HG03108 (cell line): Measurements from ENCODE around the gene CD96.
"Not testable (repeated sequence)": the region's sequence is repeated elsewhere in the genome, so short reads cannot be mapped to it uniquely, and the experiment has no call there.

ENCODE experiments used
- ATAC-seq: cut with Tn5 transposase; IDR thresholded peaks from one replicate; pipeline ENCODE4 v1.9.1; 2021; ENCODE audit warnings: moderate library complexity; ENCODE audit not compliant: unreplicated experiment

Gene CD96

GRCh38 chr3:111668888-111669488, 127.0 kb downstream of the CD96 start:
- ATAC-seq = peak; percentile 30

GRCh38 chr3:111669926-111670630, 128.1 kb downstream of the CD96 start:
- no peak for ATAC-seq

GRCh38 chr3:111672461-111672860, 130.5 kb downstream of the CD96 start:
- ATAC-seq = not testable (repeated sequence)

- no peak for ATAC-seq
These were observed 133.8 kb downstream of the CD96 start for GRCh38 chr3:111675846-111676210.

GRCh38 chr3:111676211-111677006, 134.4 kb downstream of the CD96 start:
- ATAC-seq = no peak

- no peak for ATAC-seq
These were observed 135.0 kb downstream of the CD96 start for GRCh38 chr3:111677007-111677392.

- no peak for ATAC-seq
These were observed 139.8 kb downstream of the CD96 start for GRCh38 chr3:111681661-111682426.

- no peak for ATAC-seq
These were observed 142.6 kb downstream of the CD96 start for GRCh38 chr3:111684640-111685039.

GRCh38 chr3:111688190-111688800, 146.3 kb downstream of the CD96 start:
- no peak for ATAC-seq

GRCh38 chr3:111690242-111690641, 148.2 kb downstream of the CD96 start:
- ATAC-seq = peak; percentile 81

- no peak for ATAC-seq
These were observed 149.4 kb downstream of the CD96 start for GRCh38 chr3:111691293-111691909.

- ATAC-seq = peak; percentile 35
These were observed 150.9 kb downstream of the CD96 start for GRCh38 chr3:111692593-111693552.

- ATAC-seq = no peak
These were observed 152.5 kb downstream of the CD96 start for GRCh38 chr3:111694471-111694870.

GRCh38 chr3:111695636-111696117, 153.7 kb downstream of the CD96 start:
- no peak for ATAC-seq

GRCh38 chr3:111700054-111700453, 158.1 kb downstream of the CD96 start:
- peak; percentile 36 for ATAC-seq

- ATAC-seq = no peak
These were observed 159.4 kb downstream of the CD96 start for GRCh38 chr3:111701292-111701906.
